GM23338 (cell line): ENCODE measurements around the gene LARGE1.

Experiments
- CREB1 ChIP-seq: fragments of 250-450 bp; sonication (Bioruptor Pico); IDR thresholded peaks from 2 replicates; pipeline ENCODE4 v1.5.0; 2020; ENCODE audit warnings: low read depth, mild to moderate bottlenecking, moderate library complexity
- EZH2 ChIP-seq: fragments of 200-600 bp; sonication (generic); IDR thresholded peaks from one replicate; pipeline ENCODE4 v1.8.0; 2017; ENCODE audit warnings: antibody characterized with exemption, mild to moderate bottlenecking, low read depth; ENCODE audit not compliant: unreplicated experiment
- EZH2phosphoT487 ChIP-seq: fragments of 200-600 bp; sonication (generic); IDR thresholded peaks from one replicate; pipeline ENCODE4 v1.8.1; 2018; ENCODE audit warnings: antibody characterized with exemption; ENCODE audit not compliant: unreplicated experiment
- JUNB ChIP-seq: IDR thresholded peaks from one replicate; pipeline ENCODE4 v1.6.1; 2016; ENCODE audit warnings: antibody characterized with exemption; ENCODE audit not compliant: unreplicated experiment
- NANOG ChIP-seq: IDR thresholded peaks from 2 replicates; pipeline ENCODE4 v1.6.1; 2016; ENCODE audit warnings: antibody characterized with exemption, borderline replicate concordance
- POLR2AphosphoS5 ChIP-seq: IDR thresholded peaks from 2 replicates; pipeline ENCODE4 v1.6.1; 2016; ENCODE audit warnings: antibody characterized with exemption, low read depth
- STAT1 ChIP-seq: IDR thresholded peaks from one replicate; pipeline ENCODE4 v1.6.1; 2016; ENCODE audit warnings: antibody characterized with exemption; ENCODE audit not compliant: unreplicated experiment
- ZNF114 ChIP-seq: fragments of 250-450 bp; sonication (Bioruptor Pico); IDR thresholded peaks from 2 replicates; pipeline ENCODE4 v1.5.0; 2020; ENCODE audit warnings: mild to moderate bottlenecking, moderate library complexity
- TF ChIP-seq, protein P1 (sequence below), 2 experiments: fragments of 200-600 bp in 1 of 2; sonication (generic) in 1 of 2; conservative IDR thresholded peaks; 2 replicates each; pipeline versions ENCODE4 v1.5.1 to v1.6.1; 2016 to 2017; ENCODE audit warnings: antibody characterized with exemption in 2 of 2, low read depth in 2 of 2, mild to moderate bottlenecking in 2 of 2, moderate library complexity in 1 of 2
- TF ChIP-seq, protein P2 (sequence below): IDR thresholded peaks from one replicate; pipeline ENCODE4 v1.6.1; 2018; ENCODE audit warnings: antibody characterized with exemption; ENCODE audit not compliant: unreplicated experiment

DNA sequence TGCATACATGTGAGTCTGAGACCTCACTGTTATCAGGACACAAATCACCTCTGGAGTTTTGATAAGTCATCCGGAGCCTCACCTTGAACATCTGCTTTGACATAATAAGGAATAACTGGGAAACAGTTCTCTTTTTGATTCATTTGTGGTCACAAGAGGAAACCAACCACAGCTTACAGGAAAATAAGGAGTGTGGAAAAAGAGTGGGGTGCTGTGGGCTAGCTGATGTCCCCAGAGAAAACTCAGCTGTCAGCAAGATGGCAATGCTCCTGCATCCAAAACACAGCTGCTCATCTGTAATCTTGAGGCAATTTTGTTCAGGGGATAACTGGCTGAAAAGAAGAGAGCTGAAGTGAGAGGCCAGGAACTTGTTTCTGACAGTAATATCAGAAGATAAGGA, 445.7 kb downstream of the LARGE1 start:
- TF ChIP-seq, protein P1, sequence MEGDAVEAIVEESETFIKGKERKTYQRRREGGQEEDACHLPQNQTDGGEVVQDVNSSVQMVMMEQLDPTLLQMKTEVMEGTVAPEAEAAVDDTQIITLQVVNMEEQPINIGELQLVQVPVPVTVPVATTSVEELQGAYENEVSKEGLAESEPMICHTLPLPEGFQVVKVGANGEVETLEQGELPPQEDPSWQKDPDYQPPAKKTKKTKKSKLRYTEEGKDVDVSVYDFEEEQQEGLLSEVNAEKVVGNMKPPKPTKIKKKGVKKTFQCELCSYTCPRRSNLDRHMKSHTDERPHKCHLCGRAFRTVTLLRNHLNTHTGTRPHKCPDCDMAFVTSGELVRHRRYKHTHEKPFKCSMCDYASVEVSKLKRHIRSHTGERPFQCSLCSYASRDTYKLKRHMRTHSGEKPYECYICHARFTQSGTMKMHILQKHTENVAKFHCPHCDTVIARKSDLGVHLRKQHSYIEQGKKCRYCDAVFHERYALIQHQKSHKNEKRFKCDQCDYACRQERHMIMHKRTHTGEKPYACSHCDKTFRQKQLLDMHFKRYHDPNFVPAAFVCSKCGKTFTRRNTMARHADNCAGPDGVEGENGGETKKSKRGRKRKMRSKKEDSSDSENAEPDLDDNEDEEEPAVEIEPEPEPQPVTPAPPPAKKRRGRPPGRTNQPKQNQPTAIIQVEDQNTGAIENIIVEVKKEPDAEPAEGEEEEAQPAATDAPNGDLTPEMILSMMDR (conservative IDR thresholded peaks at IDR 0.05; ENCODE audit: low read depth in 2 of 2): no peak
- TF ChIP-seq EZH2phosphoT487: no peak
- no peak for TF ChIP-seq EZH2
- no peak for TF ChIP-seq POLR2AphosphoS5
- TF ChIP-seq, protein P2, sequence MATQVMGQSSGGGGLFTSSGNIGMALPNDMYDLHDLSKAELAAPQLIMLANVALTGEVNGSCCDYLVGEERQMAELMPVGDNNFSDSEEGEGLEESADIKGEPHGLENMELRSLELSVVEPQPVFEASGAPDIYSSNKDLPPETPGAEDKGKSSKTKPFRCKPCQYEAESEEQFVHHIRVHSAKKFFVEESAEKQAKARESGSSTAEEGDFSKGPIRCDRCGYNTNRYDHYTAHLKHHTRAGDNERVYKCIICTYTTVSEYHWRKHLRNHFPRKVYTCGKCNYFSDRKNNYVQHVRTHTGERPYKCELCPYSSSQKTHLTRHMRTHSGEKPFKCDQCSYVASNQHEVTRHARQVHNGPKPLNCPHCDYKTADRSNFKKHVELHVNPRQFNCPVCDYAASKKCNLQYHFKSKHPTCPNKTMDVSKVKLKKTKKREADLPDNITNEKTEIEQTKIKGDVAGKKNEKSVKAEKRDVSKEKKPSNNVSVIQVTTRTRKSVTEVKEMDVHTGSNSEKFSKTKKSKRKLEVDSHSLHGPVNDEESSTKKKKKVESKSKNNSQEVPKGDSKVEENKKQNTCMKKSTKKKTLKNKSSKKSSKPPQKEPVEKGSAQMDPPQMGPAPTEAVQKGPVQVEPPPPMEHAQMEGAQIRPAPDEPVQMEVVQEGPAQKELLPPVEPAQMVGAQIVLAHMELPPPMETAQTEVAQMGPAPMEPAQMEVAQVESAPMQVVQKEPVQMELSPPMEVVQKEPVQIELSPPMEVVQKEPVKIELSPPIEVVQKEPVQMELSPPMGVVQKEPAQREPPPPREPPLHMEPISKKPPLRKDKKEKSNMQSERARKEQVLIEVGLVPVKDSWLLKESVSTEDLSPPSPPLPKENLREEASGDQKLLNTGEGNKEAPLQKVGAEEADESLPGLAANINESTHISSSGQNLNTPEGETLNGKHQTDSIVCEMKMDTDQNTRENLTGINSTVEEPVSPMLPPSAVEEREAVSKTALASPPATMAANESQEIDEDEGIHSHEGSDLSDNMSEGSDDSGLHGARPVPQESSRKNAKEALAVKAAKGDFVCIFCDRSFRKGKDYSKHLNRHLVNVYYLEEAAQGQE: no peak
- TF ChIP-seq CREB1 (CRISPR knock-in tag): no peak
- TF ChIP-seq JUNB: no peak
- TF ChIP-seq NANOG: no peak
- no peak for TF ChIP-seq ZNF114
- no peak for TF ChIP-seq STAT1
